NCI-H1105 treated with DMSO at 0.1 percent for 48 hours (cell line): ENCODE results near the gene C16orf87.

Experiments used
- DNase-seq: peaks from one replicate; lab custom pipeline; 2025; lab: John Stamatoyannopoulos, UW

C16orf87 gene

DNA sequence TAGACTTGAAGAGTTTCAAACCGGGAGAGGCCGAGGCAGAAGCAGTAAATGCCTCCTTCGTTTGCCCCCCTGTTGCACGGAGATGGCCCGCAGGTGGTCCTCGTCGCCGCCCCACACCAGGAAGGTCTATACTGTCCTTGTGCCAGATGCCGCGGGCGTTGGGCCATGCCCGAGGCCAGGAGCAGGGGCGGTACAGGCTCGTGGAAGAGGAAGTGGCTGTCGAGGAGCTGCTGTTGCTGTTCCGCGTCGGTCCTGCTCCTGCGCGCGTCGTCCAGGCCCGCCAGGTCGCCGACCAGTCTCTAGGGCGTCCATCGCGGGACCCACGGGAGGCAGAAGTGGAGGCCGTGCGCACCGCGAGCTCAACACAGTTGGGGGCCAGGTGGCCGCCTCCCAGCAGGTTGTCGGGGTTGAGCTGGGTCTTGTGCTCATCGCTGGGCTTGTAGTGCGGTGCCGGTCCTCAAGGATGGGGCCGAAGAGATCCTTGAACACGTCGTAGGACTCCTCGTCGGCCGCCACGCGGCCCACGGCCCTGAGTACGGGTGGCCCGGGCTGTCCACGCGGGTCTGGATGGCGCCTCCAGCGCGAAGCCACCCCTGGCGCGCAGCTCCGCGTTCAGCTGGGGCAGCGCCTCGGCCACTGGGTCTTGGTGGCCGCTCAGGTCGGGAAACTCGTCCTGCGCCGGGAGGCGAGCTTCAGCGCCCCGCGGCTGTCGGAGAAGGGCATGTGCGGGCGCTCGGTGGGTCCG lies 13.1 kb upstream of the C16orf87 start:
- DNase-seq = no peak

- DNase-seq = no peak
Measured at GRCh38 chr16:46842192-46842895, 11.4 kb upstream of the C16orf87 start.

- no peak for DNase-seq
Measured at GRCh38 chr16:46839986-46840443, 9.0 kb upstream of the C16orf87 start.

- DNase-seq = no peak
Measured at GRCh38 chr16:46836534-46837530, 5.9 kb upstream of the C16orf87 start.

DNA sequence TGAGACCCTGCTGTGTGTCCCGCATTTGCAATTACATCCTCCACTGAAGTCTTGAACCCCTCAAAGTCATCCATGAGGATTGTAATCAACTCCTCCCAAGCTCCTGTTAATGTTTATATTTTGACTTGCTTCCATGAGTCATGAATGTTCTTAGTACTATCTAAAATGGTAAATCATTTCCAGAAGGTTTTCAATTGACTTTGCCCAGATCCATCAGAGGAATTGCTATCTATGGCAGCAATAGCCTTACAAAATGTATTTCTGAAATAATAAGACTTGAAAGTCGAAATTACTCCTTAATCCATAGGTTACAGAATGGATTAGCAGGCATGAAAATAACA lies 2.5 kb upstream of the C16orf87 start:
- DNase-seq = no peak

DNA sequence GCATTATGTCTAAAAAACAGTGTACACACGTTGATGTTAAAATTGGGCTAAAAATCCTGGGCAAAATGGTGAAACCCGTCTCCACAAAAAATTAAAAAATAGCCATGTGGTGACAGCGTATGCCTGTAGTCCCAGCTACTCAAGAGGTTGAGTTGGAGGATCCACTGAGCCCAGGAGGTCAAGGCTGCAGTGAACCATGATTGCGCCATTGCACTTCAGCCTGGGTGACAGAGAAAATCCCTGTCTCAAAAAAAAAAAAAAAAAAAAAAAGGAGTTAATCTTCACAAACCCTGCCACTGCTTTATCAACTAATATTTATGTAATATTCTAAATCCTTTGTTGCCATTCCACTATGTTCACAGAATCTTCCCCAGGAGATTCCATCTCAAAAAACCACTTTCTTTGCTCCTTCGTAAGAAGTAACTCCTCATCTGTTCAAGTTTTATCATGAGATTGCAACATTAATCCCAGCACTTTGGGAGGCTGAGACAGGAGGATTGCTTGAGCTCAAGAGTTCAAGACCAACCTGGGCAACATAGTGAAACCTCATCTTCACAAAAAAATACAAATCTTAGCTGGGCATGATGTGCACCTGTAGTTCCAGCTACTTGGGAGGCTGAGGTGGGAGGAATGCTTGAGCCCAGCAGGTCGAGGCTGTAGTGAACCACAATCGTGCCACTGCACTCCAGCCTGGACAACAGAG lies 1.9 kb upstream of the C16orf87 start:
- DNase-seq = no peak

DNA sequence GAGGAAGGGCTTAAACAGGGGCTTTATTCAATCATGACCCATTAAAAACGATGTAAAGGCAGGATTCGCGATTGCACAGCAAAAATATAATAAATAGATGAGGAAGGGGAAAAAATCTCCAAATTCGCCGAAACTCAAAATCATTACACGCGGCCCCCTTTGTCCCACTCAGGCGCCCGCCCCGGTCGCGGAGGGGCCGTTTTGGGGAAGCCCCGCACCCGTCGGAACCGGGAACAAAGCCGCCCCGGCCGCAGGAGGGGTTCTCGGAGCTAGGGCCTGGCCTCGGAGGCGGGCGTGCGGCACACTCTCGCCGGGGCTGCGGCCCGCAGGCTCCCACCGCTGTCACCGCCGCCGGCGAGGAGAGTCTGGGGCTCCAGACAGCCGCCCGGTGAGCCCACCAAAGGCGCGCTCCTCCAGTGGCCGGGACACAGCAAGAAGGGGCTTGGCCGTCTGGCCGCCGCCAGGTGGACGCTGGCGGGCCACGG lies 521 bp downstream of the C16orf87 start:
- no peak for DNase-seq

DNA sequence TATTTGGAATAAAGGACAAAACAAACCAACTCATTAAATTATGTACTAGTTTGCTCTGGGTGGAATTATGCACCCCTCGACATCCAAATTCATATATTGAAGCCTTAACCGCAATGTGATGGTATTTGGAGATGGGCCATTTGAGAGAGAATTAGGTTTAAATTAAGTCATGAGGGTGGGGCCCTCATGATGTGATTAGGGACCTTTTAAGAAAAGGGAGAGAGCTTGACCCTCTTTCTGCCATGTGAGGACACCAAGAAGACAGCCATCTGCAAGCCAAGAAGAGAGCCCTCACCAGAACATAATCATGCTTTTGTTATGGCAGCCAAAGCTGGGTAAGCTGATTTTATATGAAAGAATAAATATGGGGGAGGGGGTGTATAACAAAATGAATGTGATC lies 2.0 kb downstream of the C16orf87 start:
- DNase-seq = no peak

DNA sequence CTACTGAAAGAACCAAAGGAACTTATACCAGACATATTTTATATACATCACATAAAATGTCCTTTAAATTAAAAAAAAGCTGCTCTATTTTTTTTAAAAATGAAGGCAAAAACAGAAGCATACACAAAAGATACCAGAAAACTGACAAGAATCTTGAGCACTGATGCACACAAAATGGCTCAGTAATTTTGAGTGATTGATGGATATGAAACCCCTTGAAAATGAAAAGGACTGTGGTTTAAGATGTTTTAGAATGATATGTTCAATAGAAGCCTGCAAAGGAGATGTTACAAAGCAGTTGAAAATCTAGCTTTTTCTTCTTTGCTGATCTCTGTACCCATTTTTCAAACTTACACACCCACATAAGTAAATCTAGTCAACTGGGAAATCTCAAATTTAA lies 2.7 kb downstream of the C16orf87 start:
- no peak for DNase-seq

- no peak for DNase-seq
Measured at GRCh38 chr16:46826631-46827030, 4.3 kb downstream of the C16orf87 start.

- DNase-seq = no peak
Measured at GRCh38 chr16:46822270-46822669, 8.7 kb downstream of the C16orf87 start.

- DNase-seq = no peak
Measured at GRCh38 chr16:46817961-46818360, 13.0 kb downstream of the C16orf87 start.

GRCh38 chr16:46814790-46815189 lies 16.2 kb downstream of the C16orf87 start:
- no peak for DNase-seq

DNA sequence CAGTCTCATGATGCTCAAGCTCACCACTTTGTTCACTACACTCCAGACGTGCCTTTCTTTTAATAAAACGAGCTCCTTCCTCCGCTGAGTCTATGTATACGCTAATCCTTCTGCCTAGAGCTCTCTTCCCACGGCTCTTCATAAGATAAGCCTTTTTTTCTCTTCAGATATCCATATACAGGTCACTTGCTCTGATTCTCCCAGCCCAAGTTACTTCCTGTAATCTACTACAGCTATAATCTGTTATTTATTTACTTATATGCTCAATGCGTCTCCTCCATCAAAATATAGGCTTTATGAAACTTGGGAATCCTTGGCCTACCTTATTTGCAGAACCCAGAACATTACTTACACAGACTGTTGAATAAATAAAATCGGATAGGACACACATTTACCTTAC lies 17.4 kb downstream of the C16orf87 start:
- no peak for DNase-seq

GRCh38 chr16:46812781-46813540 lies 18.0 kb downstream of the C16orf87 start:
- no peak for DNase-seq

- no peak for DNase-seq
Measured at GRCh38 chr16:46811682-46812081, 19.3 kb downstream of the C16orf87 start.

DNA sequence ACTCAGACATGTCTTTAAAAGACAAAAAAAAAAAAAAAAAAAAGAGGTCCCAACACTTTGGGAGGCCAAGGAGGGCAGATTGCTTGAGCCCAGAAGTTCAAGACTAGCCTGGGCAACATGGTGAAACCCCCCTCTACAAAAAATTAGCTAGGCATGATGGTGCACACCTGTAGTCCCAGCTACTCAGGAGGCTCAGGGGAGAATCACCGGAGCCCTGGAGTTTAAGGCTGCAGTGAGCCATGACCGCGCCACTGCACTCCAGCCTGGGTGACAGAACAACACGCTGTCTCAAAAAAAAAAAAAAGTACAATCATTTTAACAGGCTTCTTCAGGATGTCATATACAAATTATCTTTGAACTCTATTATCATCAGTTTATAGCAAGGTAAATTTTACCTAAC lies 22.0 kb downstream of the C16orf87 start:
- no peak for DNase-seq

- DNase-seq = no peak
Measured at GRCh38 chr16:46807336-46807735, 23.6 kb downstream of the C16orf87 start.

- DNase-seq = no peak
Measured at GRCh38 chr16:46803373-46803772, 27.6 kb downstream of the C16orf87 start.

GRCh38 chr16:46801428-46802049 lies 29.4 kb downstream of the C16orf87 start:
- peak; percentile 71 for DNase-seq
